ENCODE results near the gene GATA2.

DNA sequence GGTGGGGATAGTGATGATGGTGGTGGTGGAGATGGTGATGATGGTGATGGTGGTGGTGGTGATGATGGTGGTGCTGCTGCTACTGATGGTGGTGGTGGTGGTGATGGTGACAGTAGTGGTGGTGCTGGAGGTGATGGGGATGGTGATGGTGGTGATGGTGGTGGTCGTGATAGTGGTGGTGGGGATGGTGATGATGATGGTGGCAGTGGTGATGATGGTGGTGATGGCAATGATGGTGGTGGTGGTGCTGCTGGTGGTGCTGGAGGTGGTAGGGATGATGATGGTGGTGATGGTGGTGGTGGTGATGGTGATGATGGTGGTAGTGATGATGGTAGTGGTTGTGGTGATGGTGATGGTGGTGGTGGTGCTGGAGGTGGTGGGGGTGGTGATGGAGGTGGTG lies 47.6 kb downstream of the GATA2 start:
- no peak for TF ChIP-seq POLR2AphosphoS5 (IDR thresholded peaks at IDR 0.05)
- TF ChIP-seq, protein P1, sequence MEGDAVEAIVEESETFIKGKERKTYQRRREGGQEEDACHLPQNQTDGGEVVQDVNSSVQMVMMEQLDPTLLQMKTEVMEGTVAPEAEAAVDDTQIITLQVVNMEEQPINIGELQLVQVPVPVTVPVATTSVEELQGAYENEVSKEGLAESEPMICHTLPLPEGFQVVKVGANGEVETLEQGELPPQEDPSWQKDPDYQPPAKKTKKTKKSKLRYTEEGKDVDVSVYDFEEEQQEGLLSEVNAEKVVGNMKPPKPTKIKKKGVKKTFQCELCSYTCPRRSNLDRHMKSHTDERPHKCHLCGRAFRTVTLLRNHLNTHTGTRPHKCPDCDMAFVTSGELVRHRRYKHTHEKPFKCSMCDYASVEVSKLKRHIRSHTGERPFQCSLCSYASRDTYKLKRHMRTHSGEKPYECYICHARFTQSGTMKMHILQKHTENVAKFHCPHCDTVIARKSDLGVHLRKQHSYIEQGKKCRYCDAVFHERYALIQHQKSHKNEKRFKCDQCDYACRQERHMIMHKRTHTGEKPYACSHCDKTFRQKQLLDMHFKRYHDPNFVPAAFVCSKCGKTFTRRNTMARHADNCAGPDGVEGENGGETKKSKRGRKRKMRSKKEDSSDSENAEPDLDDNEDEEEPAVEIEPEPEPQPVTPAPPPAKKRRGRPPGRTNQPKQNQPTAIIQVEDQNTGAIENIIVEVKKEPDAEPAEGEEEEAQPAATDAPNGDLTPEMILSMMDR (IDR thresholded peaks at IDR 0.05): no peak
- no peak for TF ChIP-seq POLR2A (IDR thresholded peaks at IDR 0.05)
